PC-9 (cell line): Measurements from ENCODE around the gene MAMLD1. TPM values are rescaled to one million over a fixed set of nuclear protein-coding genes. Genes with fewer than 3 reads are reported as not detected.

Source experiments
- BruUV-seq: library from RNA; stranded (reverse); fragments of 400-500 nt; replicated peaks from 2 replicates; lab custom pipeline; 2021; lab: Mats Ljungman, UMichigan
- CTCF ChIA-PET: fragments of 300-600 bp; sonication (Branson Sonifier 250); formaldehyde crosslinking; loops from one replicate; lab custom pipeline; 2022; ENCODE audit warnings: antibody characterized with exemption; lab: Charles Lee
- POLR2A ChIA-PET: fragments of 300-600 bp; sonication (Branson Sonifier 250); formaldehyde crosslinking; loops from one replicate; lab custom pipeline; 2022; ENCODE audit warnings: antibody characterized with exemption; ENCODE audit not compliant: unreplicated experiment; lab: Charles Lee
- DNase-seq, 2 experiments: peaks; one replicate each; pipeline versions ENCODE4 v3.0.0 to v3.0.0-alpha.2; 2015 to 2022; ENCODE audit warnings: mixed read lengths in 1 of 2
- H2AFZ ChIP-seq: fragments of 200-600 bp; sonication (generic); 2 replicates; pipeline ENCODE4 v1.8.1; 2017; ENCODE audit warnings: antibody characterized with exemption
- H3F3A ChIP-seq: fragments of 200-600 bp; sonication (generic); 2 replicates; pipeline ENCODE4 v1.8.1; 2017; ENCODE audit warnings: antibody characterized with exemption, mild to moderate bottlenecking, low read depth; ENCODE audit not compliant: insufficient read depth
- H3K27ac ChIP-seq: fragments of 200-600 bp; sonication (generic); 2 replicates; pipeline ENCODE4 v1.6.1; 2016; ENCODE audit warnings: mixed run types
- H3K27me3 ChIP-seq: fragments of 200-600 bp; sonication (generic); 2 replicates; pipeline ENCODE4 v1.6.1; 2016; ENCODE audit warnings: low read depth, mixed run types; ENCODE audit not compliant: insufficient read depth
- H3K36me3 ChIP-seq: fragments of 200-600 bp; sonication (generic); 2 replicates; pipeline ENCODE4 v1.6.1; 2016; ENCODE audit warnings: low read depth, mixed run types
- H3K4me1 ChIP-seq: fragments of 200-600 bp; sonication (generic); replicated peaks from 2 replicates; pipeline ENCODE4 v1.6.1; 2016; ENCODE audit warnings: mixed run types; ENCODE audit not compliant: insufficient read depth
- H3K4me2 ChIP-seq: fragments of 200-600 bp; sonication (generic); 2 replicates; pipeline ENCODE4 v1.6.1; 2017; ENCODE audit warnings: mixed run types
- H3K4me3 ChIP-seq: fragments of 200-600 bp; sonication (generic); 2 replicates; pipeline ENCODE4 v1.6.1; 2016; ENCODE audit warnings: mixed run types
- H3K79me2 ChIP-seq: fragments of 200-600 bp; sonication (generic); 2 replicates; pipeline ENCODE4 v1.6.1; 2017; ENCODE audit warnings: low read depth, mixed run types
- H3K9me2 ChIP-seq: fragments of 200-600 bp; sonication (generic); 2 replicates; pipeline ENCODE4 v1.8.1; 2017; ENCODE audit warnings: mild to moderate bottlenecking; ENCODE audit not compliant: insufficient read depth
- H3K9me3 ChIP-seq: fragments of 200-600 bp; sonication (generic); 2 replicates; pipeline ENCODE4 v1.8.1; 2016; ENCODE audit warnings: low read depth; ENCODE audit not compliant: insufficient read depth
- H4K20me1 ChIP-seq: fragments of 200-600 bp; sonication (generic); 2 replicates; pipeline ENCODE4 v1.8.1; 2017; ENCODE audit not compliant: insufficient read depth
- CTCF ChIP-seq: fragments of 200-600 bp; sonication (generic); conservative IDR thresholded peaks from 2 replicates; pipeline ENCODE4 v1.6.1; 2017; ENCODE audit warnings: mixed run types, antibody characterized with exemption, mild to moderate bottlenecking, moderate library complexity
- EZH2 ChIP-seq: fragments of 200-600 bp; sonication (generic); IDR thresholded peaks from 2 replicates; pipeline ENCODE4 v1.8.0; 2017; ENCODE audit warnings: antibody characterized with exemption, low read depth
- intact Hi-C: fragments of 100-400 bp; cut with micrococcal nuclease; formaldehyde crosslinking; loops from one replicate; pipeline ENCODE4 v1.10.0; 2022; ENCODE audit not compliant: unreplicated experiment
- total RNA-seq: library from RNA; stranded (reverse); gene quantifications from 2 replicates; pipeline ENCODE4 v1.2.3, GENCODE V29; 2021

MAMLD1 gene
- total RNA-seq, 1 experiment from 2014 or later: 2.5 TPM

- no peaks in the 10 kb centered on the region for H3K79me2 ChIP-seq
- no peaks in the 10 kb centered on the region for H3K9me3 ChIP-seq
- H2AFZ ChIP-seq: no peak overlapping the region
- H3K27me3 ChIP-seq: no peaks in the 10 kb centered on the region
- no peak overlapping the region for H3K4me3 ChIP-seq
- H3K4me1 ChIP-seq: no peaks in the 10 kb centered on the region
- TF ChIP-seq EZH2 (no peak), CTCF (no peak)
- intact Hi-C loops: no loop called here
- H3F3A ChIP-seq: no peaks in the 10 kb centered on the region
- no peak for DNase-seq
- H3K27ac ChIP-seq: no peak overlapping the region
- POLR2A ChIA-PET: no interaction called here
- no peaks in the 10 kb centered on the region for H3K36me3 ChIP-seq
- CTCF ChIA-PET: no interaction called here
- BruUV-seq: no TSS peak
- no peaks in the 10 kb centered on the region for H4K20me1 ChIP-seq
- H3K9me2 ChIP-seq: no peaks in the 10 kb centered on the region
- no peak overlapping the region for H3K4me2 ChIP-seq
These were observed 154.3 kb downstream of the MAMLD1 start for GRCh38 chrX:150517303-150517910.

- no peak overlapping the region for H3K4me3 ChIP-seq
- H3K27me3 ChIP-seq: peaks cover 4% of the 10 kb centered on the region; the same call in 1 of the 2 replicates
- no TSS peak for BruUV-seq
- H3K4me2 ChIP-seq: no peak overlapping the region
- intact Hi-C loops: no loop called here
- H3F3A ChIP-seq: no peaks in the 10 kb centered on the region
- CTCF ChIA-PET: no interaction called here
- no peaks in the 10 kb centered on the region for H3K36me3 ChIP-seq
- no peaks in the 10 kb centered on the region for H3K79me2 ChIP-seq
- no peaks in the 10 kb centered on the region for H4K20me1 ChIP-seq
- H3K9me2 ChIP-seq: no peaks in the 10 kb centered on the region
- H3K27ac ChIP-seq: no peak overlapping the region
- TF ChIP-seq CTCF (no peak), EZH2 (no peak)
- POLR2A ChIA-PET: no interaction called here
- DNase-seq: no peak
- no peaks in the 10 kb centered on the region for H3K9me3 ChIP-seq
- no peaks in the 10 kb centered on the region for H3K4me1 ChIP-seq
- H2AFZ ChIP-seq: no peak overlapping the region
These were observed 159.4 kb downstream of the MAMLD1 start for GRCh38 chrX:150522494-150522893.

- Histone ChIP-seq H3K4me3 (no peak overlapping the region), H3K9me2 (no peaks in the 10 kb centered on the region), H3K27ac (no peak overlapping the region), H3K27me3 (peaks cover 4% of the 10 kb centered on the region; the same call in 1 of the 2 replicates), H3K79me2 (no peaks in the 10 kb centered on the region), H3K4me1 (no peaks in the 10 kb centered on the region), H3K9me3 (no peaks in the 10 kb centered on the region), H4K20me1 (no peaks in the 10 kb centered on the region), H2AFZ (no peak overlapping the region), H3F3A (no peaks in the 10 kb centered on the region), H3K4me2 (no peak overlapping the region), H3K36me3 (no peaks in the 10 kb centered on the region)
- intact Hi-C loops: no loop called here
- DNase-seq: no peak
- CTCF ChIA-PET: no interaction called here
- BruUV-seq: no TSS peak
- POLR2A ChIA-PET: no interaction called here
- TF ChIP-seq CTCF: no peak
- no peak for TF ChIP-seq EZH2
These were observed 162.2 kb downstream of the MAMLD1 start for GRCh38 chrX:150525061-150525919.
